ENCODE data around the gene TXLNB.
A peak's percentile ranks its signal among the peaks of the same experiment; 100 is the strongest.
"Not testable (repeated sequence)": the region's sequence is repeated elsewhere in the genome, so short reads cannot be mapped to it uniquely, and the experiment has no call there.

TXLNB gene

GRCh38 chr6:139231206-139231605 lies 60.6 kb downstream of the TXLNB start:
- DNase-seq = no peak

GRCh38 chr6:139230391-139230840 lies 61.4 kb downstream of the TXLNB start:
- DNase-seq = peak; percentile 84

- DNase-seq = not testable (repeated sequence)
Measured at GRCh38 chr6:139228387-139228786, 63.4 kb downstream of the TXLNB start.

- DNase-seq = no peak
Measured at GRCh38 chr6:139219746-139220145, 72.1 kb downstream of the TXLNB start.

- peak; percentile 92 for DNase-seq
Measured at GRCh38 chr6:139219271-139219729, 72.5 kb downstream of the TXLNB start.

- DNase-seq = not testable (repeated sequence)
Measured at GRCh38 chr6:139212460-139212859, 79.3 kb downstream of the TXLNB start.

GRCh38 chr6:139210766-139211165 lies 81.0 kb downstream of the TXLNB start:
- DNase-seq = not testable (repeated sequence)

GRCh38 chr6:139205843-139206242 lies 86.0 kb downstream of the TXLNB start:
- no peak for DNase-seq

- no peak for DNase-seq
Measured at GRCh38 chr6:139204978-139205377, 86.8 kb downstream of the TXLNB start.

GRCh38 chr6:139201378-139201777 lies 90.4 kb downstream of the TXLNB start:
- no peak for DNase-seq

GRCh38 chr6:139198529-139199288 lies 93.1 kb downstream of the TXLNB start:
- DNase-seq = no peak

- no peak for DNase-seq
Measured at GRCh38 chr6:139194740-139195139, 97.1 kb downstream of the TXLNB start.
